CD14-positive monocyte (primary cell): ENCODE results near the gene S100A10. TPM values are rescaled to one million over a fixed set of nuclear protein-coding genes. Genes with fewer than 3 reads are reported as not detected.

Source experiments
- DNase-seq, 3 donors: peaks; one replicate each; pipeline ENCODE4 v3.0.0-alpha.2; 2011 to 2022
- H2AFZ ChIP-seq: 2 replicates; pipeline ENCODE4 v1.6.0; 2012; ENCODE audit warnings: mild to moderate bottlenecking, low read depth, low read length, inconsistent platforms; ENCODE audit not compliant: insufficient read depth, poor library complexity, severe bottlenecking
- H3K27ac ChIP-seq, 2 donors: 1 replicate in 1 of 2; 2 replicates in 1 of 2; pipeline ENCODE4 v1.5.1; 2012 to 2013; ENCODE audit warnings: low read length in 2 of 2, control low read depth in 1 of 2, inconsistent platforms in 1 of 2, low read depth in 1 of 2, mild to moderate bottlenecking in 1 of 2
- H3K27me3 ChIP-seq, 2 donors: one replicate each; pipeline versions ENCODE4 v1.6.0 to v1.6.1; 2011 to 2013; ENCODE audit warnings: low read length in 2 of 2; ENCODE audit not compliant: control insufficient read depth in 2 of 2, insufficient read depth in 2 of 2
- H3K36me3 ChIP-seq, 2 donors: replicated peaks in 1 of 2; 1 replicate in 1 of 2; 2 replicates in 1 of 2; pipeline versions ENCODE4 v1.5.1 to v1.6.1; 2012 to 2013; ENCODE audit warnings: low read length in 2 of 2, control low read depth in 1 of 2, inconsistent platforms in 1 of 2, mild to moderate bottlenecking in 1 of 2; ENCODE audit not compliant: insufficient read depth in 2 of 2, control insufficient read depth in 1 of 2
- H3K4me1 ChIP-seq, 2 donors: 1 replicate in 1 of 2; 2 replicates in 1 of 2; pipeline versions ENCODE4 v1.5.1 to v1.6.1; 2012 to 2013; ENCODE audit warnings: low read length in 2 of 2, control low read depth in 1 of 2, inconsistent platforms in 1 of 2, mild to moderate bottlenecking in 1 of 2, moderate library complexity in 1 of 2; ENCODE audit not compliant: insufficient read depth in 2 of 2, control insufficient read depth in 1 of 2
- H3K4me2 ChIP-seq: replicated peaks from 2 replicates; pipeline ENCODE3; 2012; ENCODE audit warnings: low read length, moderate library complexity, mild to moderate bottlenecking; ENCODE audit not compliant: poor library complexity, severe bottlenecking; ENCODE audit errors: extremely low read depth
- H3K4me3 ChIP-seq, 3 experiments: fragments of 200-600 bp in 1 of 3; sonication (generic) in 1 of 3; replicated peaks in 1 of 3; 1 replicate in 2 of 3; 2 replicates in 1 of 3; pipeline ENCODE4 v1.5.1; 2011 to 2013; ENCODE audit warnings: low read length in 3 of 3, mild to moderate bottlenecking in 3 of 3, control low read depth in 2 of 3, low read depth in 2 of 3, inconsistent platforms in 1 of 3, moderate library complexity in 1 of 3
- H3K79me2 ChIP-seq: 2 replicates; pipeline ENCODE4 v1.6.0; 2012; ENCODE audit warnings: mild to moderate bottlenecking, control low read depth, inconsistent platforms, low read length, moderate library complexity; ENCODE audit not compliant: insufficient read depth
- H3K9ac ChIP-seq: 2 replicates; pipeline ENCODE4 v1.6.0; 2017; ENCODE audit warnings: low read length, mild to moderate bottlenecking; ENCODE audit not compliant: insufficient read depth, poor library complexity, severe bottlenecking
- H3K9me3 ChIP-seq, 2 donors: replicated peaks in 1 of 2; 1 replicate in 1 of 2; 2 replicates in 1 of 2; pipeline versions ENCODE4 v1.5.1 to v1.6.1; 2012 to 2013; ENCODE audit warnings: low read length in 2 of 2, control low read depth in 1 of 2; ENCODE audit not compliant: control insufficient read depth in 1 of 2, insufficient read depth in 1 of 2
- H4K20me1 ChIP-seq: 2 replicates; pipeline ENCODE4 v1.6.0; 2012; ENCODE audit warnings: mild to moderate bottlenecking, low read length, control low read depth, moderate library complexity; ENCODE audit not compliant: insufficient read depth
- H3K27ac Mint-ChIP-seq, 7 donors: one replicate each; pipeline ENCODE4 v1.8.0; 2020; ENCODE audit warnings: mild to moderate bottlenecking in 7 of 7, mixed read lengths in 7 of 7, moderate library complexity in 6 of 7, inconsistent platforms in 2 of 7
- H3K27me3 Mint-ChIP-seq, 3 donors: one replicate each; pipeline ENCODE4 v1.8.0; 2021 to 2022; ENCODE audit warnings: low read depth in 3 of 3, mild to moderate bottlenecking in 3 of 3, mixed read lengths in 3 of 3, moderate library complexity in 3 of 3, inconsistent platforms in 1 of 3
- H3K36me3 Mint-ChIP-seq, 2 donors: one replicate each; pipeline ENCODE4 v1.8.0; 2020; ENCODE audit warnings: mixed read lengths in 2 of 2, inconsistent platforms in 1 of 2, mild to moderate bottlenecking in 1 of 2
- H3K4me1 Mint-ChIP-seq: one replicate; pipeline ENCODE4 v1.8.0; 2020; ENCODE audit warnings: mild to moderate bottlenecking, mixed read lengths
- H3K4me3 Mint-ChIP-seq, 2 donors: one replicate each; pipeline ENCODE4 v1.8.0; 2020; ENCODE audit warnings: mild to moderate bottlenecking in 2 of 2, mixed read lengths in 2 of 2, moderate library complexity in 1 of 2
- H3K9me3 Mint-ChIP-seq, 7 donors: one replicate each; pipeline ENCODE4 v1.8.0; 2020 to 2022; ENCODE audit warnings: mixed read lengths in 7 of 7, mild to moderate bottlenecking in 6 of 7, moderate library complexity in 6 of 7, inconsistent platforms in 2 of 7
- WGBS: methylation state at CpG from one replicate; pipeline ENCODE4 v1.1.5; 2013; ENCODE audit warnings: missing lambda C conversion rate; ENCODE audit not compliant: insufficient coverage; 5-methylcytosine and 5-hydroxymethylcytosine counted together
- intact Hi-C, 2 donors: fragments of 100-400 bp; cut with micrococcal nuclease; formaldehyde crosslinking; loops; one replicate each; pipeline versions ENCODE4 v1.15.0 to v1.15.1; 2023
- polyA plus RNA-seq, 3 donors: library from polyadenylated mRNA; depleted of rRNA in 1 of 3; unstranded in 2 of 3; stranded (reverse) in 1 of 3; fragments of 300-500 nt in 2 of 3; fragments of >200 nt in 1 of 3; fragmentation: Illumina TruSeq in 2 of 3; gene quantifications; 1 replicate in 2 of 3; 2 replicates in 1 of 3; pipeline ENCODE4 v1.2.3, GENCODE V29; 2012 to 2021
- TF ChIP-seq, protein P1 (sequence below): fragments of 200-600 bp; IDR thresholded peaks from one replicate; pipeline ENCODE4 v1.8.0; 2022; ENCODE audit warnings: antibody characterized with exemption, mild to moderate bottlenecking

The S100A10 gene
- polyA plus RNA-seq, 3 donors: 422 to 2,138 (median 2,129) TPM

- peak overlapping the region in 1 of 2 donors; percentile 12 for H3K27ac ChIP-seq
- Mint-ChIP-seq H3K27ac (no peak overlapping the region), H3K27me3 (peaks cover 1 to 4% (median 2%) of the 10 kb centered on the region in 3 donors), H3K4me1 (peaks cover 47% of the 10 kb centered on the region), H3K4me3 (no peak overlapping the region), H3K9me3 (no peaks in the 10 kb centered on the region), H3K36me3 (peaks cover 72 to 85% of the 10 kb centered on the region in 2 donors)
- peaks cover 55 to 65% of the 10 kb centered on the region in 2 donors for H3K36me3 ChIP-seq
- TF ChIP-seq, protein P1, sequence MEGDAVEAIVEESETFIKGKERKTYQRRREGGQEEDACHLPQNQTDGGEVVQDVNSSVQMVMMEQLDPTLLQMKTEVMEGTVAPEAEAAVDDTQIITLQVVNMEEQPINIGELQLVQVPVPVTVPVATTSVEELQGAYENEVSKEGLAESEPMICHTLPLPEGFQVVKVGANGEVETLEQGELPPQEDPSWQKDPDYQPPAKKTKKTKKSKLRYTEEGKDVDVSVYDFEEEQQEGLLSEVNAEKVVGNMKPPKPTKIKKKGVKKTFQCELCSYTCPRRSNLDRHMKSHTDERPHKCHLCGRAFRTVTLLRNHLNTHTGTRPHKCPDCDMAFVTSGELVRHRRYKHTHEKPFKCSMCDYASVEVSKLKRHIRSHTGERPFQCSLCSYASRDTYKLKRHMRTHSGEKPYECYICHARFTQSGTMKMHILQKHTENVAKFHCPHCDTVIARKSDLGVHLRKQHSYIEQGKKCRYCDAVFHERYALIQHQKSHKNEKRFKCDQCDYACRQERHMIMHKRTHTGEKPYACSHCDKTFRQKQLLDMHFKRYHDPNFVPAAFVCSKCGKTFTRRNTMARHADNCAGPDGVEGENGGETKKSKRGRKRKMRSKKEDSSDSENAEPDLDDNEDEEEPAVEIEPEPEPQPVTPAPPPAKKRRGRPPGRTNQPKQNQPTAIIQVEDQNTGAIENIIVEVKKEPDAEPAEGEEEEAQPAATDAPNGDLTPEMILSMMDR: no peak
- H3K9ac ChIP-seq: no peak overlapping the region
- intact Hi-C loops: no loop called here
- peaks cover 55% of the 10 kb centered on the region for H3K79me2 ChIP-seq
- no peaks in the 10 kb centered on the region for H3K9me3 ChIP-seq
- H4K20me1 ChIP-seq: peaks cover 91% of the 10 kb centered on the region
- WGBS: no CpG with 5 or more reads among the region's 1 CpG
- no peaks in the 10 kb centered on the region for H3K27me3 ChIP-seq
- no peak for DNase-seq
- H3K4me2 ChIP-seq: no peak overlapping the region
- H2AFZ ChIP-seq: no peak overlapping the region
- peaks cover 39 to 46% of the 10 kb centered on the region in 2 donors for H3K4me1 ChIP-seq
- no peak overlapping the region for H3K4me3 ChIP-seq
Measured at GRCh38 chr1:151984313-151984956, 9.2 kb downstream of the S100A10 start.

DNA sequence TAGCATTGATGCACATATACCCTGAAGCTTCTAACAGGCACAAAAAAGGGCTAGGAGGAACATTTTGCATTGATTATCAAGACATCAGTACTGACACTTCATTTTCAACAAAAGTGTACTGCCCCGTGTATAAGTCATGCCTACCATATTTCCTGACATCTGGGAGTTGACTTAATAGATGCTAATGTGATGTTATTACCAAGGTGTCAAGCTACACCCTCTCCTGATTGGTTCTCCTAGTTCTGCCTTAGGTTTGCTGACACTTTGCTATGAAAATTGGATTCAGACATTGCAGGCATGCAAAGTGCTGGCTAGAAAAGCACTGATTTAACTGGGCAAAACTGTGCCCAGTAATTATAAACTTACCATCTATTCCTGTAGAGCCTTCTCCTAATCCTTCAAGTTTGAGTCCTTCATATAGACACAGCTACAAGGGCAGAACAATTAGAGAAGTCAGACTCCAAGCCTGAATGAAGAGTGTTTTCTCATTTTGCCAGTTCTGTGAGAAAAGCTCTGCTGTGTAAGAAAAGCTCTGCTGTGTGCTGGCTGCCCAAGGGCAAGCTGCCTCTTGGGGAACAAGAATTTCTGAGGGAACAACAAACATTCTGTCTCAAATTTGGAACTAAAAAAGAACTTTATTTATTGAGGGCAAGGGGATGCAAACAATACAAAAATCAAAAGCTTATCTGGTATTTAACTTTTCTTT, 11.2 kb downstream of the S100A10 start:
- DNase-seq: no peak
- H3K9me3 Mint-ChIP-seq: peaks cover 0 to 2% (median 0%) of the 10 kb centered on the region in 7 donors
- Histone ChIP-seq H3K4me3 (no peak overlapping the region), H2AFZ (no peak overlapping the region), H3K4me2 (no peak overlapping the region), H3K36me3 (peaks cover 55 to 65% of the 10 kb centered on the region in 2 donors), H3K9me3 (no peaks in the 10 kb centered on the region), H3K9ac (no peak overlapping the region), H3K27me3 (no peaks in the 10 kb centered on the region), H3K79me2 (peaks cover 37% of the 10 kb centered on the region), H3K4me1 (peaks cover 20 to 26% of the 10 kb centered on the region in 2 donors), H4K20me1 (peaks cover 72% of the 10 kb centered on the region), H3K27ac (no peak overlapping the region)
- whole genome bisulfite sequencing: no CpG with 5 or more reads among the region's 1 CpG
- H3K36me3 Mint-ChIP-seq: peaks cover 77 to 88% of the 10 kb centered on the region in 2 donors
- H3K27ac Mint-ChIP-seq: peak overlapping the region in 3 of 7 donors; percentile 23 to 82 (median 69)
- TF ChIP-seq, protein P1: no peak
- H3K4me1 Mint-ChIP-seq: peaks cover 28% of the 10 kb centered on the region
- peaks cover 1 to 8% (median 8%) of the 10 kb centered on the region in 3 donors for H3K27me3 Mint-ChIP-seq
- intact Hi-C loops: no loop called here
- H3K4me3 Mint-ChIP-seq: no peak overlapping the region
